Testis (tissue), 2 donors: Measurements from ENCODE around the gene PLCB3.

Source experiments
- POLR2A ChIP-seq: fragments of 450-650 bp; IDR thresholded peaks from one replicate; pipeline ENCODE4 v1.6.1; 2017; ENCODE audit warnings: antibody characterized with exemption, mild to moderate bottlenecking, moderate library complexity
- TF ChIP-seq, protein P1 (sequence below), 3 experiments: fragments of 450-650 bp in 2 of 3; fragments of 200-600 bp in 1 of 3; sonication (generic) in 1 of 3; IDR thresholded peaks; one replicate each; pipeline ENCODE4 v1.5.1; 2016 to 2019; ENCODE audit warnings: antibody characterized with exemption in 3 of 3, mild to moderate bottlenecking in 2 of 3, moderate library complexity in 1 of 3

DNA sequence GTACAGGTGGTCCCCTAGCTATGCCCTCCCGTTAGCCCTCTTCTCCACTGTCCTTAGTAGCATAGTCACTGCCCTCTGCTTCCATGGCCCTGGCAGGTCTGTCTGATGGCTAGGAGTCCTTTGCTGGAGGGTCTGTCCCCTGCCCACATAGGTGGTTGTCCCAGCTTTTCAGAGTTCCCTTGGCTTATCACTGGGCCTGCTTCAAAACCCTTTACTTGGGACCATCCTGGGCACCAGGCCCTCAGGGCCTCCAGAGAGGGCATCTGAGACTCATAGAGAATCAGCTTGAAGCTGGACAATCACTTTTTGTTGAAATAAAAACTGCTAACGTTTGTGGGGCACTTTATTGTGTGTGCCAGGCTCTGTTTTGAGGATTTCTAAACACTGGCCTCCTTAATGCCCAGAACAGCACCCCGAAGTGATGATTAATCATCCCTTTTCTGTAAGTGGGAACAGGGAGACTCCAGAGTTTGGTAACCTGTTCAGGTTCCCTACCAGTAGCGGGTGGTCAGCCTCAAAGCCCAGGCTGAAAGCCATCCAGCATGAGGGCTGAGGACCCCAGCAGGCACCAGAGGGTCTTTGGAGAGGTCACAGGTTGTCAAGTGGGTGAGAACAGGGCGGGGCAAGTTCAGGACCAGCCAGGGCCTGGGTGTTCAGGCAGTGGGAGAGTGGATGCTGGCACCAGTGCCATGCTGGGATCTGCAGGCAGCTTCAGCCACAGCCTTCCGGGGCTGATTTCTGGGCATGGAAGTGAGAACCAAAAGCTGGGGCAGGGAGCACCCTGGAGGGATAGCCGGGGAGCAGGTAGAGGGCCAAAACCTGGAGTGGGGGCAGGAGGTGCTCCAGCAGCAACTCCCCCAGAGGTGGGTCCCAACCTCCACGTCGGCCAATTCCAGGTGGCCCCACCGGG lies 39.3 kb downstream of the PLCB3 start:
- TF ChIP-seq POLR2A = no peak
- TF ChIP-seq, protein P1, sequence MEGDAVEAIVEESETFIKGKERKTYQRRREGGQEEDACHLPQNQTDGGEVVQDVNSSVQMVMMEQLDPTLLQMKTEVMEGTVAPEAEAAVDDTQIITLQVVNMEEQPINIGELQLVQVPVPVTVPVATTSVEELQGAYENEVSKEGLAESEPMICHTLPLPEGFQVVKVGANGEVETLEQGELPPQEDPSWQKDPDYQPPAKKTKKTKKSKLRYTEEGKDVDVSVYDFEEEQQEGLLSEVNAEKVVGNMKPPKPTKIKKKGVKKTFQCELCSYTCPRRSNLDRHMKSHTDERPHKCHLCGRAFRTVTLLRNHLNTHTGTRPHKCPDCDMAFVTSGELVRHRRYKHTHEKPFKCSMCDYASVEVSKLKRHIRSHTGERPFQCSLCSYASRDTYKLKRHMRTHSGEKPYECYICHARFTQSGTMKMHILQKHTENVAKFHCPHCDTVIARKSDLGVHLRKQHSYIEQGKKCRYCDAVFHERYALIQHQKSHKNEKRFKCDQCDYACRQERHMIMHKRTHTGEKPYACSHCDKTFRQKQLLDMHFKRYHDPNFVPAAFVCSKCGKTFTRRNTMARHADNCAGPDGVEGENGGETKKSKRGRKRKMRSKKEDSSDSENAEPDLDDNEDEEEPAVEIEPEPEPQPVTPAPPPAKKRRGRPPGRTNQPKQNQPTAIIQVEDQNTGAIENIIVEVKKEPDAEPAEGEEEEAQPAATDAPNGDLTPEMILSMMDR (IDR thresholded peaks at IDR 0.05) = no peak
